Retina (tissue), 1 donor: ENCODE results near the gene XPNPEP3.

ENCODE experiments used
- DNase-seq: peaks from one replicate; pipeline ENCODE4 v3.0.0-alpha.2; 2016

Gene XPNPEP3

GRCh38 chr22:40951795-40952605 lies 95.1 kb downstream of the XPNPEP3 start:
- DNase-seq, result no peak

GRCh38 chr22:40953471-40953870 lies 96.5 kb downstream of the XPNPEP3 start:
- DNase-seq, result no peak

- DNase-seq, result no peak
These were observed 97.2 kb downstream of the XPNPEP3 start for GRCh38 chr22:40954113-40954512.

- DNase-seq, result no peak
These were observed 98.6 kb downstream of the XPNPEP3 start for GRCh38 chr22:40955571-40955970.

- no peak for DNase-seq
These were observed 100.7 kb downstream of the XPNPEP3 start for GRCh38 chr22:40957601-40958000.

- no peak for DNase-seq
These were observed 101.4 kb downstream of the XPNPEP3 start for GRCh38 chr22:40958299-40958698.

GRCh38 chr22:40960145-40960544 lies 103.2 kb downstream of the XPNPEP3 start:
- no peak for DNase-seq

- no peak for DNase-seq
These were observed 109.2 kb downstream of the XPNPEP3 start for GRCh38 chr22:40965936-40966725.

- DNase-seq, result no peak
These were observed 109.8 kb downstream of the XPNPEP3 start for GRCh38 chr22:40966726-40967085.

GRCh38 chr22:40967111-40967760 lies 110.3 kb downstream of the XPNPEP3 start:
- DNase-seq, result no peak

- DNase-seq, result no peak
These were observed 115.6 kb downstream of the XPNPEP3 start for GRCh38 chr22:40972587-40972986.

- DNase-seq, result no peak
These were observed 116.2 kb downstream of the XPNPEP3 start for GRCh38 chr22:40973144-40973543.

- no peak for DNase-seq
These were observed 118.4 kb downstream of the XPNPEP3 start for GRCh38 chr22:40975366-40975765.

GRCh38 chr22:40976866-40977700 lies 120.1 kb downstream of the XPNPEP3 start:
- DNase-seq, result no peak

GRCh38 chr22:40979198-40979597 lies 122.2 kb downstream of the XPNPEP3 start:
- DNase-seq, result no peak

- no peak for DNase-seq
These were observed 122.9 kb downstream of the XPNPEP3 start for GRCh38 chr22:40979871-40980270.
